Gastrocnemius medialis (tissue), 4 donors: ENCODE results near the gene PBX3.

ENCODE experiments used
- CTCF ChIP-seq, 5 experiments: fragments of 450-650 bp in 3 of 5; fragments of 200-600 bp in 2 of 5; sonication (generic) in 2 of 5; IDR thresholded peaks in 4 of 5; conservative IDR thresholded peaks in 1 of 5; 1 replicate in 4 of 5; 2 replicates in 1 of 5; pipeline ENCODE4 v1.5.1; 2016 to 2019; ENCODE audit warnings: antibody characterized with exemption in 5 of 5, mild to moderate bottlenecking in 3 of 5, moderate library complexity in 3 of 5
- POLR2A ChIP-seq, 2 donors: fragments of 450-650 bp; IDR thresholded peaks; one replicate each; pipeline ENCODE4 v1.6.1; 2017; ENCODE audit warnings: antibody characterized with exemption in 2 of 2, mild to moderate bottlenecking in 2 of 2, moderate library complexity in 2 of 2

GRCh38 chr9:125856331-125856730, 109.2 kb downstream of the PBX3 start:
- TF ChIP-seq CTCF (IDR thresholded peaks at IDR 0.05 in 4 of 5, conservative IDR thresholded peaks at IDR 0.05 in 1 of 5) (no peak), POLR2A (IDR thresholded peaks at IDR 0.05) (no peak)
